Uterus (tissue), 4 donors: ENCODE results near the gene C6orf136. TPM values are rescaled to one million over a fixed set of nuclear protein-coding genes. Genes with fewer than 3 reads are reported as not detected.

ENCODE experiments used
- DNase-seq, 2 donors: peaks; one replicate each; pipeline ENCODE4 v3.0.0-alpha.2; 2019 to 2020
- H3K27ac ChIP-seq, 2 donors: fragments of 200-600 bp; sonication (generic); 1 replicate in 1 of 2; 2 replicates in 1 of 2; pipeline ENCODE4 v1.5.1; 2016 to 2018
- H3K27me3 ChIP-seq, 2 donors: fragments of 200-600 bp; sonication (generic); one replicate each; pipeline ENCODE4 v1.5.1; 2018 to 2019; ENCODE audit warnings: control low read depth in 1 of 2
- H3K36me3 ChIP-seq, 2 donors: fragments of 200-600 bp; sonication (generic); one replicate each; pipeline ENCODE4 v1.5.1; 2019; ENCODE audit warnings: control low read depth in 1 of 2
- H3K4me1 ChIP-seq, 2 donors: fragments of 200-600 bp; sonication (generic); one replicate each; pipeline ENCODE4 v1.5.1; 2018 to 2019; ENCODE audit warnings: control low read depth in 1 of 2
- H3K4me3 ChIP-seq, 2 donors: fragments of 200-600 bp; sonication (generic); 1 replicate in 1 of 2; 2 replicates in 1 of 2; pipeline ENCODE4 v1.5.1; 2018 to 2019; ENCODE audit warnings: mild to moderate bottlenecking in 1 of 2
- H3K9me3 ChIP-seq, 2 donors: fragments of 200-600 bp; sonication (generic); one replicate each; pipeline ENCODE4 v1.5.1; 2019; ENCODE audit warnings: control low read depth in 1 of 2
- POLR2A ChIP-seq, 2 donors: fragments of 450-650 bp; IDR thresholded peaks; one replicate each; pipeline ENCODE4 v1.6.1; 2016; ENCODE audit warnings: antibody characterized with exemption in 2 of 2, mild to moderate bottlenecking in 1 of 2, moderate library complexity in 1 of 2
- intact Hi-C: fragments of 100-400 bp; cut with DNase I; formaldehyde crosslinking; loops from one replicate; pipeline ENCODE4 v1.15.1; 2023; ENCODE audit warnings: low total_unique reads
- total RNA-seq, 4 donors: library from RNA; depleted of rRNA in 3 of 4; stranded (reverse); fragments of >200 nt in 3 of 4; gene quantifications; one replicate each; pipeline versions ENCODE4 v1.1.0 to v1.2.4, GENCODE V29; 2014 to 2023
- TF ChIP-seq, protein P1 (sequence below), 4 experiments: fragments of 200-600 bp in 2 of 4; fragments of 450-650 bp in 2 of 4; sonication (generic) in 2 of 4; IDR thresholded peaks; one replicate each; pipeline ENCODE4 v1.5.1; 2016 to 2019; ENCODE audit warnings: antibody characterized with exemption in 4 of 4, mild to moderate bottlenecking in 2 of 4, moderate library complexity in 1 of 4
- donor health status: DM: yes; HTN: yes; CAD: no.

C6orf136 gene
- total RNA-seq, 4 donors from 2014 or later, result 5.6 to 22.2 (median 7.7) TPM

- Histone ChIP-seq H3K36me3 (no peaks in the 10 kb centered on the region), H3K9me3 (no peaks in the 10 kb centered on the region), H3K4me3 (peak overlapping the region; percentile 78 to 99), H3K27me3 (no peaks in the 10 kb centered on the region), H3K4me1 (peaks cover 0 to 30% of the 10 kb centered on the region in 2 donors), H3K27ac (peak overlapping the region; percentile 98 to 100)
- intact Hi-C loops, result no loop called here
- no peak for TF ChIP-seq POLR2A (IDR thresholded peaks at IDR 0.05)
- TF ChIP-seq, protein P1, sequence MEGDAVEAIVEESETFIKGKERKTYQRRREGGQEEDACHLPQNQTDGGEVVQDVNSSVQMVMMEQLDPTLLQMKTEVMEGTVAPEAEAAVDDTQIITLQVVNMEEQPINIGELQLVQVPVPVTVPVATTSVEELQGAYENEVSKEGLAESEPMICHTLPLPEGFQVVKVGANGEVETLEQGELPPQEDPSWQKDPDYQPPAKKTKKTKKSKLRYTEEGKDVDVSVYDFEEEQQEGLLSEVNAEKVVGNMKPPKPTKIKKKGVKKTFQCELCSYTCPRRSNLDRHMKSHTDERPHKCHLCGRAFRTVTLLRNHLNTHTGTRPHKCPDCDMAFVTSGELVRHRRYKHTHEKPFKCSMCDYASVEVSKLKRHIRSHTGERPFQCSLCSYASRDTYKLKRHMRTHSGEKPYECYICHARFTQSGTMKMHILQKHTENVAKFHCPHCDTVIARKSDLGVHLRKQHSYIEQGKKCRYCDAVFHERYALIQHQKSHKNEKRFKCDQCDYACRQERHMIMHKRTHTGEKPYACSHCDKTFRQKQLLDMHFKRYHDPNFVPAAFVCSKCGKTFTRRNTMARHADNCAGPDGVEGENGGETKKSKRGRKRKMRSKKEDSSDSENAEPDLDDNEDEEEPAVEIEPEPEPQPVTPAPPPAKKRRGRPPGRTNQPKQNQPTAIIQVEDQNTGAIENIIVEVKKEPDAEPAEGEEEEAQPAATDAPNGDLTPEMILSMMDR (IDR thresholded peaks at IDR 0.05), result no peak
- DNase-seq, result no peak
Measured at GRCh38 chr6:30614044-30614842, 32.7 kb upstream of the C6orf136 start.

DNA sequence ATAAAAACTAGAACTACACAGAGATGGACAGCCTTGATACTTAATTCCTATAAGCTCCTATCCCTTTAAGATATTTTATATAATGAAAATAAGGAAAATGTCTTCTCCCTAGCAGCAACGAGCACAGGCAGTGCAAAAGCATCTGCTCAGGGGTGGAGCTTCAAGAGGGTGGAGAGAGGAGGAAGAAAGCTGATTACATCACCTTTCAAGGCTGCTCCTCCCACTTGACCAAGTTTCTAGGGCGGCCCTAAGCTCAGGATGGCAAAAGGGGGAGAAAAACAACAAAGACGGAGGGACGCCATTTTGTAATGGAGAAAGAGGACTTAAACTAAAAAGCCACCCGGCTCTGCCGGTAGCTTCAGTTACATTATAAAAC is 32.1 kb upstream of the C6orf136 start:
- Histone ChIP-seq H3K9me3 (no peaks in the 10 kb centered on the region), H3K27ac (peak overlapping the region; percentile 98 to 100), H3K4me1 (peaks cover 0 to 30% of the 10 kb centered on the region in 2 donors), H3K36me3 (no peaks in the 10 kb centered on the region), H3K27me3 (no peaks in the 10 kb centered on the region), H3K4me3 (peak overlapping the region; percentile 78 to 99)
- intact Hi-C loops, result no loop called here
- DNase-seq, result peak; percentile 83 to 95
- TF ChIP-seq, protein P1 (IDR thresholded peaks at IDR 0.05), result no peak
- TF ChIP-seq POLR2A (IDR thresholded peaks at IDR 0.05), result peak; percentile 88 to 100

GRCh38 chr6:30615219-30615957 is 31.5 kb upstream of the C6orf136 start:
- Histone ChIP-seq H3K4me3 (peak overlapping the region; percentile 78 to 99), H3K4me1 (peaks cover 0 to 30% of the 10 kb centered on the region in 2 donors), H3K27me3 (no peaks in the 10 kb centered on the region), H3K9me3 (no peaks in the 10 kb centered on the region), H3K36me3 (no peaks in the 10 kb centered on the region), H3K27ac (peak overlapping the region; percentile 98 to 100)
- TF ChIP-seq, protein P1 (IDR thresholded peaks at IDR 0.05), result no peak
- TF ChIP-seq POLR2A (IDR thresholded peaks at IDR 0.05), result no peak
- peak in 1 of 2 donors; percentile 53 for DNase-seq
- intact Hi-C loops, result no loop called here

- H3K4me1 ChIP-seq, result peaks cover 0 to 30% of the 10 kb centered on the region in 2 donors
Measured at GRCh38 chr6:30615958-30616810, 30.7 kb upstream of the C6orf136 start.

More at GRCh38 chr6:30615958-30616810, 30.7 kb upstream of the C6orf136 start:
- H3K36me3 ChIP-seq, result no peaks in the 10 kb centered on the region
- no peaks in the 10 kb centered on the region for H3K9me3 ChIP-seq
- DNase-seq, result no peak
- H3K4me3 ChIP-seq, result peak overlapping the region; percentile 78 to 99
- no peaks in the 10 kb centered on the region for H3K27me3 ChIP-seq
- H3K27ac ChIP-seq, result peak overlapping the region; percentile 98 to 100
- intact Hi-C loops, result no loop called here
- TF ChIP-seq, protein P1 (IDR thresholded peaks at IDR 0.05), result no peak
- TF ChIP-seq POLR2A (IDR thresholded peaks at IDR 0.05), result no peak
